A549 (cell line): ENCODE data around the gene FAM204A. TPM values are rescaled to one million over a fixed set of nuclear protein-coding genes. Genes with fewer than 3 reads are reported as not detected.

Source experiments
- ATAC-seq, 2 experiments: fragments of 200-7000 bp in 1 of 2; fragments of >200 bp in 1 of 2; cut with Nextera tagmentation in 1 of 2; cut with Tn5 transposase in 1 of 2; 3 replicates each; pipeline versions ENCODE4 v1.8.0 to v1.9.1; 2018 to 2020; ENCODE audit warnings: mild to moderate bottlenecking in 1 of 2, moderate library complexity in 1 of 2
- CTCF ChIA-PET: fragments of 300-600 bp; sonication (Branson Sonifier 250); formaldehyde crosslinking; extraction: SDS; loops from one replicate; lab custom pipeline; 2021; ENCODE audit warnings: antibody characterized with exemption, inconsistent platforms; lab: Yijun Ruan, JAX
- POLR2A ChIA-PET: fragments of 350-600 bp; formaldehyde crosslinking; extraction: SDS; loops from one replicate; lab custom pipeline; 2021; ENCODE audit warnings: antibody characterized with exemption, inconsistent platforms; lab: Yijun Ruan, JAX
- DNase-seq, 2 experiments: peaks; one replicate each; pipeline versions ENCODE4 v3.0.0 to v3.0.0-alpha.2; 2011 to 2016; ENCODE audit warnings: low read depth in 1 of 2, low spot score in 1 of 2
- FAIRE-seq: peaks from 2 replicates; lab custom pipeline; 2011; peaks lifted over from hg19 to GRCh38; lab: Jason Lieb, UNC
- H3K27ac ChIP-seq, 2 experiments: fragments of >200 bp; sonication (Bioruptor Twin); formaldehyde crosslinking; 3 replicates each; pipeline ENCODE4 v1.5.1; 2016 to 2017
- H3K4me1 ChIP-seq: fragments of >200 bp; sonication (Bioruptor Twin); formaldehyde crosslinking; 3 replicates; pipeline ENCODE4 v1.6.1; 2016
- H3K4me2 ChIP-seq: fragments of >200 bp; sonication (Bioruptor Twin); formaldehyde crosslinking; 3 replicates; pipeline ENCODE4 v1.6.1; 2016
- H3K4me3 ChIP-seq: fragments of >200 bp; sonication (Bioruptor Twin); formaldehyde crosslinking; 3 replicates; pipeline ENCODE4 v1.5.1; 2016
- H3K9me3 ChIP-seq: fragments of >200 bp; sonication (Bioruptor Twin); formaldehyde crosslinking; 3 replicates; pipeline ENCODE4 v1.6.1; 2016
- ATOH8 ChIP-seq: fragments of 250-450 bp; sonication (Bioruptor Pico); IDR thresholded peaks from 2 replicates; pipeline ENCODE4 v1.5.0; 2020; ENCODE audit warnings: low read depth, mild to moderate bottlenecking, moderate library complexity
- BHLHE40 ChIP-seq: IDR thresholded peaks from 2 replicates; pipeline ENCODE4 v1.6.1; 2012; ENCODE audit warnings: low read depth, low read length, inconsistent platforms
- CBX8 ChIP-seq: fragments of 200-600 bp; sonication (generic); IDR thresholded peaks from 2 replicates; pipeline ENCODE4 v1.6.1; 2016
- CEBPB ChIP-seq, 2 experiments: fragments of >200 bp in 1 of 2; sonication (Bioruptor Twin) in 1 of 2; formaldehyde crosslinking in 1 of 2; IDR thresholded peaks; 2 replicates each; pipeline ENCODE4 v1.6.1; 2012 to 2016
- CHD4 ChIP-seq: fragments of 200-600 bp; sonication (generic); IDR thresholded peaks from 2 replicates; pipeline ENCODE4 v1.6.1; 2016; ENCODE audit warnings: antibody characterized with exemption, mild to moderate bottlenecking, borderline replicate concordance
- EHF ChIP-seq: fragments of 250-450 bp; sonication (Bioruptor Pico); IDR thresholded peaks from 2 replicates; pipeline ENCODE4 v1.5.0; 2020; ENCODE audit warnings: mild to moderate bottlenecking
- EP300 ChIP-seq, 2 experiments: fragments of >200 bp; sonication (Bioruptor Twin); formaldehyde crosslinking; IDR thresholded peaks; 2 replicates in 1 of 2; 3 replicates in 1 of 2; pipeline ENCODE4 v1.6.1; 2016 to 2017
- FOSL2 ChIP-seq, 2 experiments: fragments of 450-650 bp in 1 of 2; fragments of >200 bp in 1 of 2; sonication (Bioruptor Twin) in 1 of 2; formaldehyde crosslinking; IDR thresholded peaks; 2 replicates each; pipeline versions ENCODE4 v1.5.0 to v1.6.1; 2016 to 2020; ENCODE audit warnings: mild to moderate bottlenecking in 1 of 2, moderate library complexity in 1 of 2
- FOXS1 ChIP-seq: fragments of 250-450 bp; sonication (Bioruptor Pico); IDR thresholded peaks from 2 replicates; pipeline ENCODE4 v1.5.0; 2020; ENCODE audit warnings: mild to moderate bottlenecking, moderate library complexity
- HOXB13 ChIP-seq: fragments of 250-450 bp; sonication (Bioruptor Pico); IDR thresholded peaks from 2 replicates; pipeline ENCODE4 v1.5.0; 2020; ENCODE audit warnings: low read depth, mild to moderate bottlenecking, moderate library complexity
- KDM1A ChIP-seq: fragments of 200-600 bp; sonication (generic); IDR thresholded peaks from 2 replicates; pipeline ENCODE4 v1.6.1; 2016; ENCODE audit warnings: low read depth, mild to moderate bottlenecking
- KDM5A ChIP-seq: fragments of 200-600 bp; sonication (generic); IDR thresholded peaks from 2 replicates; pipeline ENCODE4 v1.6.1; 2016; ENCODE audit warnings: antibody characterized with exemption, mild to moderate bottlenecking
- NFE2L2 ChIP-seq: fragments of 150-350 bp; conservative IDR thresholded peaks from 2 replicates; pipeline ENCODE4 v1.6.1; 2014; ENCODE audit warnings: low read length
- NPAS2 ChIP-seq: fragments of 250-450 bp; sonication (Bioruptor Pico); IDR thresholded peaks from 2 replicates; pipeline ENCODE4 v1.8.0; 2022; ENCODE audit warnings: mild to moderate bottlenecking, moderate library complexity, borderline replicate concordance
- NR3C1 ChIP-seq: fragments of >200 bp; sonication (Bioruptor Twin); formaldehyde crosslinking; IDR thresholded peaks from 3 replicates; pipeline ENCODE4 v1.6.1; 2017
- PHF8 ChIP-seq: fragments of 200-600 bp; sonication (generic); IDR thresholded peaks from 2 replicates; pipeline ENCODE4 v1.6.1; 2016; ENCODE audit warnings: low read depth, mild to moderate bottlenecking, antibody characterized with exemption, moderate library complexity, borderline replicate concordance
- RARB ChIP-seq: fragments of 250-450 bp; sonication (Bioruptor Pico); IDR thresholded peaks from 2 replicates; pipeline ENCODE4 v1.8.0; 2021; ENCODE audit warnings: mild to moderate bottlenecking, moderate library complexity
- RNF2 ChIP-seq: fragments of 200-600 bp; sonication (generic); IDR thresholded peaks from 2 replicates; pipeline ENCODE4 v1.6.1; 2016; ENCODE audit warnings: low read depth, mild to moderate bottlenecking, antibody characterized with exemption, moderate library complexity, borderline replicate concordance
- SMC3 ChIP-seq: fragments of >200 bp; sonication (Bioruptor Twin); formaldehyde crosslinking; IDR thresholded peaks from 3 replicates; pipeline ENCODE4 v1.6.1; 2018; ENCODE audit warnings: inconsistent platforms
- TFCP2L1 ChIP-seq: fragments of 250-450 bp; sonication (Bioruptor Pico); IDR thresholded peaks from 2 replicates; pipeline ENCODE4 v1.5.0; 2021; ENCODE audit warnings: mild to moderate bottlenecking
- TP53 ChIP-seq: fragments of 250-450 bp; sonication (Bioruptor Pico); IDR thresholded peaks from 2 replicates; pipeline ENCODE4 v1.5.0; 2021; ENCODE audit warnings: mild to moderate bottlenecking, moderate library complexity
- USF2 ChIP-seq: fragments of 450-650 bp; IDR thresholded peaks from 2 replicates; pipeline ENCODE4 v1.6.1; 2014; ENCODE audit warnings: antibody characterized with exemption
- ZC3H11A ChIP-seq: fragments of 450-650 bp; IDR thresholded peaks from 2 replicates; pipeline ENCODE4 v1.6.1; 2014; ENCODE audit warnings: antibody characterized with exemption, mild to moderate bottlenecking
- ZFP36 ChIP-seq: fragments of 450-650 bp; IDR thresholded peaks from 2 replicates; pipeline ENCODE4 v1.6.1; 2014; ENCODE audit warnings: borderline replicate concordance; ENCODE audit not compliant: partially characterized antibody
- ZNF302 ChIP-seq: fragments of 250-450 bp; sonication (Bioruptor Pico); IDR thresholded peaks from 2 replicates; pipeline ENCODE4 v1.9.0; 2021; ENCODE audit warnings: inconsistent platforms, mild to moderate bottlenecking, moderate library complexity
- WGBS: methylation state at CpG from one replicate; pipeline ENCODE4 v1.1.6; 2017; ENCODE audit errors: missing lambda C conversion rate; 5-methylcytosine and 5-hydroxymethylcytosine counted together
- polyA plus RNA-seq, 4 experiments: library from polyadenylated mRNA; depleted of rRNA in 3 of 4; stranded (reverse); fragments of >200 nt; fragmentation: RNase III in 1 of 4; extraction: RNeasy Plus Mini Kit Qiagen cat#74134 plus additional on column Dnase treatment in 1 of 4; gene quantifications; 2 replicates in 3 of 4; 3 replicates in 1 of 4; pipeline ENCODE4 v1.2.3, GENCODE V29; 2011 to 2017
- TF ChIP-seq, protein P1 (sequence below): fragments of >200 bp; sonication (Bioruptor Twin); formaldehyde crosslinking; IDR thresholded peaks from 3 replicates; pipeline ENCODE4 v1.5.1; 2016
- TF ChIP-seq, protein P2 (sequence below): fragments of 250-450 bp; sonication (Bioruptor Pico); IDR thresholded peaks from 2 replicates; pipeline ENCODE4 v1.5.0; 2021; ENCODE audit warnings: mild to moderate bottlenecking, moderate library complexity, borderline replicate concordance

FAM204A gene
- polyA plus RNA-seq, 2 of the 4 experiments (the other 2 are of a cell fraction): 39.2 to 62.8 TPM

- ChIA-PET CTCF (interaction anchor here (0.5 to 1.0 kb wide), 3 partner anchors 11 to 80 kb away, joined by 3 read pairs; no protein-coding TSS in a partner anchor), POLR2A (no interaction called here)
- no peak for DNase-seq
- no peak for ATAC-seq
- TF ChIP-seq FOXS1 (CRISPR knock-in tag) (no peak), TP53 (no peak), EHF (no peak), SMC3 (no peak), CEBPB (IDR thresholded peaks at IDR 0.05) (no peak), ZNF302 (CRISPR knock-in tag) (no peak), PHF8 (no peak), BHLHE40 (no peak), NR3C1 (no peak), HOXB13 (CRISPR knock-in tag) (no peak)
- TF ChIP-seq, protein P1, sequence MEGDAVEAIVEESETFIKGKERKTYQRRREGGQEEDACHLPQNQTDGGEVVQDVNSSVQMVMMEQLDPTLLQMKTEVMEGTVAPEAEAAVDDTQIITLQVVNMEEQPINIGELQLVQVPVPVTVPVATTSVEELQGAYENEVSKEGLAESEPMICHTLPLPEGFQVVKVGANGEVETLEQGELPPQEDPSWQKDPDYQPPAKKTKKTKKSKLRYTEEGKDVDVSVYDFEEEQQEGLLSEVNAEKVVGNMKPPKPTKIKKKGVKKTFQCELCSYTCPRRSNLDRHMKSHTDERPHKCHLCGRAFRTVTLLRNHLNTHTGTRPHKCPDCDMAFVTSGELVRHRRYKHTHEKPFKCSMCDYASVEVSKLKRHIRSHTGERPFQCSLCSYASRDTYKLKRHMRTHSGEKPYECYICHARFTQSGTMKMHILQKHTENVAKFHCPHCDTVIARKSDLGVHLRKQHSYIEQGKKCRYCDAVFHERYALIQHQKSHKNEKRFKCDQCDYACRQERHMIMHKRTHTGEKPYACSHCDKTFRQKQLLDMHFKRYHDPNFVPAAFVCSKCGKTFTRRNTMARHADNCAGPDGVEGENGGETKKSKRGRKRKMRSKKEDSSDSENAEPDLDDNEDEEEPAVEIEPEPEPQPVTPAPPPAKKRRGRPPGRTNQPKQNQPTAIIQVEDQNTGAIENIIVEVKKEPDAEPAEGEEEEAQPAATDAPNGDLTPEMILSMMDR: no peak
- FAIRE-seq: no peak
- no peaks in the 10 kb centered on the region for H3K9me3 ChIP-seq
- no peaks in the 10 kb centered on the region for H3K4me1 ChIP-seq
- H3K27ac ChIP-seq: no peak overlapping the region
- WGBS: 80% methylated on average over 1 of the region's 1 CpG
- H3K4me2 ChIP-seq: no peak overlapping the region
- H3K4me3 ChIP-seq: no peak overlapping the region
Measured at GRCh38 chr10:118362103-118362502, 20.0 kb upstream of the FAM204A start.

DNA sequence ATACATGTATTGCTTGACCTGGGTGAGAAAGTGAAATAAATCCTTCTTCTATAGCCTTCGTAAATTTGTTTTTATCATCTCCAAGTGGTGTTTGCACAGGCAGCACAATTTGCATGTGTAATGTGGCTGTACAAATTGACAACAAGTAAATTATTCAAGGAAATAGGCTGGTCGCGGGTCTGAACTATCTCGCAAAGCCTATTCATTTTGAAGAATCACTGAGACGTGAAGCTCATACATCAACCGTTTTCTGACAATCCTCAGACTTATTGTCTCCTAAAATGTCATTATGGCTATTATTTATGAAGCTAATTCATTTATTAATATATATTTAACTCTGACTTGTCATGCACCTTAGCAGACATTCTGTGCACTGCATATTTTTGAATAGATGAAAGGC, 16.2 kb upstream of the FAM204A start:
- FAIRE-seq (no peak), ATAC-seq (no peak), DNase-seq (no peak)
- ChIA-PET CTCF (interaction anchor here (0.9 kb wide), 1 partner anchor 54 kb away, joined by 3 read pairs; no protein-coding TSS in a partner anchor), POLR2A (no interaction called here)
- H3K4me3 ChIP-seq: no peak overlapping the region
- 52% methylated on average over 6 of the region's 6 CpGs for WGBS
- H3K4me2 ChIP-seq: no peak overlapping the region
- no peaks in the 10 kb centered on the region for H3K4me1 ChIP-seq
- H3K9me3 ChIP-seq: no peaks in the 10 kb centered on the region
- TF ChIP-seq, protein P1: no peak
- TF ChIP-seq RARB (no peak), EP300 (IDR thresholded peaks at IDR 0.05) (no peak), USF2 (no peak), FOSL2 (IDR thresholded peaks at IDR 0.05) (no peak), FOSL2 (CRISPR knock-in tag; IDR thresholded peaks at IDR 0.05) (no peak), CBX8 (no peak), NFE2L2 (no peak)
- no peak overlapping the region for H3K27ac ChIP-seq

DNA sequence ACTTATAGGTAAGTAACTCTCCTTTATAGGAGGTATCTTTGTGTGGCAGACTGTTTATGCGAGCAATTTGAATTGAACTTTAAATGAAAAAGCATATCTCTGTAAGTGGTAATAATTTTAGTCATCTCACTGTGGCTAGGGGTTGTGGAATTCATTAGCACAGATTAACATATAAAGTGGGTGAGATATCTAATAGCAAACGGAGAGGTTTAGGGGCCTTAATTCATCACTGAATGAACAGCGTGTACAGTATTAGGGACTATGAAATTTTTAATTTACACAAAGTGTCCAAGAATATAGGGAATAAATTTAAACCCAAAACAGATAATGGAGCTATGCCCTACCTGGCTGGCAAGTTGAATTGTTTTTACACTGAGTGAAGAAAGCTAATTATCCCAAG, 15.7 kb upstream of the FAM204A start:
- DNase-seq (no peak), FAIRE-seq (no peak), ATAC-seq (no peak)
- H3K4me3 ChIP-seq: no peak overlapping the region
- H3K9me3 ChIP-seq: no peaks in the 10 kb centered on the region
- ChIA-PET CTCF (no interaction called here), POLR2A (no interaction called here)
- no peak overlapping the region for H3K27ac ChIP-seq
- TF ChIP-seq, protein P2, sequence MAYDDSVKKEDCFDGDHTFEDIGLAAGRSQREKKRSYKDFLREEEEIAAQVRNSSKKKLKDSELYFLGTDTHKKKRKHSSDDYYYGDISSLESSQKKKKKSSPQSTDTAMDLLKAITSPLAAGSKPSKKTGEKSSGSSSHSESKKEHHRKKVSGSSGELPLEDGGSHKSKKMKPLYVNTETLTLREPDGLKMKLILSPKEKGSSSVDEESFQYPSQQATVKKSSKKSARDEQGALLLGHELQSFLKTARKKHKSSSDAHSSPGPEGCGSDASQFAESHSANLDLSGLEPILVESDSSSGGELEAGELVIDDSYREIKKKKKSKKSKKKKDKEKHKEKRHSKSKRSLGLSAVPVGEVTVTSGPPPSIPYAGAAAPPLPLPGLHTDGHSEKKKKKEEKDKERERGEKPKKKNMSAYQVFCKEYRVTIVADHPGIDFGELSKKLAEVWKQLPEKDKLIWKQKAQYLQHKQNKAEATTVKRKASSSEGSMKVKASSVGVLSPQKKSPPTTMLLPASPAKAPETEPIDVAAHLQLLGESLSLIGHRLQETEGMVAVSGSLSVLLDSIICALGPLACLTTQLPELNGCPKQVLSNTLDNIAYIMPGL (CRISPR knock-in tag): no peak
- TF ChIP-seq ZFP36 (no peak), ATOH8 (CRISPR knock-in tag) (no peak), RNF2 (no peak), NR3C1 (no peak), CEBPB (IDR thresholded peaks at IDR 0.05) (no peak), TFCP2L1 (CRISPR knock-in tag) (no peak), KDM1A (no peak), FOSL2 (IDR thresholded peaks at IDR 0.05) (no peak), FOSL2 (CRISPR knock-in tag; IDR thresholded peaks at IDR 0.05) (no peak), ZC3H11A (no peak), CHD4 (no peak), NPAS2 (CRISPR knock-in tag) (no peak), KDM5A (no peak), RARB (no peak), EP300 (IDR thresholded peaks at IDR 0.05) (no peak), CBX8 (no peak)
- no peak overlapping the region for H3K4me2 ChIP-seq
- no peaks in the 10 kb centered on the region for H3K4me1 ChIP-seq
- 33% methylated on average over 3 of the region's 3 CpGs for WGBS
